ENCODE measurements around the gene MIER2.

The MIER2 gene

GRCh38 chr19:324716-325115, 19.9 kb downstream of the MIER2 start:
- no peak for TF ChIP-seq CTCF (IDR thresholded peaks at IDR 0.05; ENCODE audit: low read depth, low read length)
- DNase-seq (ENCODE audit: extremely low read depth, low read depth), result no peak

- no peak for TF ChIP-seq CTCF (IDR thresholded peaks at IDR 0.05; ENCODE audit: low read depth, low read length)
- no peak for DNase-seq (ENCODE audit: extremely low read depth, low read depth)
Observed at GRCh38 chr19:322616-323015, 22.0 kb downstream of the MIER2 start.

DNA sequence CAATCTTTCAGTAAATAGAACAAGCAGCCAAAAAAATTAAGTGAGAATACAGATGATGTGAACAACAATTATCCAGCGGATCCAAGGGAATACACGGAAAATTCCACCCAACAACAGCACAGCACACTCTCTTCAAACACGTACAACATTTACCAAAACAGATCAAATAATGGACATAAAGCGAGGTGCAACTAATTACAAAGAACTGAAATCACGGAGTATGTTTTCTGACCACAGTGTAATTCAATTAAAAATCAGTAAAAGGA, 26.2 kb downstream of the MIER2 start:
- DNase-seq (ENCODE audit: extremely low read depth, low read depth), result no peak
- no peak for TF ChIP-seq CTCF (IDR thresholded peaks at IDR 0.05; ENCODE audit: low read depth, low read length)

GRCh38 chr19:317710-318508, 26.7 kb downstream of the MIER2 start:
- no peak for TF ChIP-seq CTCF (IDR thresholded peaks at IDR 0.05; ENCODE audit: low read depth, low read length)
- no peak for DNase-seq (ENCODE audit: extremely low read depth, low read depth)

- TF ChIP-seq CTCF (IDR thresholded peaks at IDR 0.05; ENCODE audit: low read depth, low read length), result no peak
- DNase-seq (ENCODE audit: extremely low read depth, low read depth), result no peak
Observed at GRCh38 chr19:315811-316210, 28.8 kb downstream of the MIER2 start.

DNA sequence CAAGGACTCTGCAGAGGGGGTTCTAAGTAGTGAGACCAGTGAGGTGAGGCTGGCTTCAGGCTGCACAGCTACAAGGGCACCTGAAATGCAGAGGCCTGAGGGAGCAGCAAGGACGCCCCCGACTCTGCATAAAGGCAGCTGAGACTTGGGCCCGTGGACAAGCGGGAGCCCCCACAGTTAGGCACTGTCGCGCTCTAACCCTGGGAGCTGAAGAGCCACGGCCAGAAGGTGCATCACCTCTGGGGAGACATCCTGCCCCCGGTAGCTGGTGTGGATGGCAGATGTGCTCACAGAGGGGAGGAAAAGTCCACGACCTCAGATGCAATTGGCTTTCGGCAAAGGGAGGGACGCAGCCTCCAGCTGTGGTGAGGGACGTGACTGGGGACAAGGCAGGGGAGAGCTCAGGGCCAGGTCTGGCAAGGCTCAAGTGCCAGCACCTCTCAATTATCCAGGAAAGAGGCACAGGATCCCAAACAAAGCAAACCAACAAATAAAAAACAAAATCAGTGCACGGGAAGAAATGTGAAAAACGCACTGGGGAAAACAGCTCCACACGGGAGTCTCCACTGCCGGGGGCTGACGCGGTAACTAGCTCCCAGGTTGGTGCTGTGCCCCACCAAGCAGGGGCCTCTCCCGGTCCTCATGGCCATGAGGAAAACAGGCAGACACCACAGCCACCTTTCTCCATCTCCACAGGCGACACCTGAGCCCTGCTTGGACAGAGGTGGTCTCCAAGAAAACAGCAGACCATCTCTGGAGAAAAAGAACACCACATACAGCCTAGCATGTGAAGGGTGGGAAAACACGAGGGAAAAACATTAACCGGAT, 30.4 kb downstream of the MIER2 start:
- TF ChIP-seq CTCF (IDR thresholded peaks at IDR 0.05; ENCODE audit: low read depth, low read length), result no peak

More for the DNA sequence above, 30.4 kb downstream of the MIER2 start:
- DNase-seq (ENCODE audit: extremely low read depth, low read depth), result no peak

Data from AG09319 (cell line).